ENCODE data around the gene PKMYT1. TPM values are rescaled to one million over a fixed set of nuclear protein-coding genes. Genes with fewer than 3 reads are reported as not detected.

Gene PKMYT1
- polyA plus RNA-seq, 1 of the 3 experiments (the other 2 are of a cell fraction) = 8.5 TPM

DNA sequence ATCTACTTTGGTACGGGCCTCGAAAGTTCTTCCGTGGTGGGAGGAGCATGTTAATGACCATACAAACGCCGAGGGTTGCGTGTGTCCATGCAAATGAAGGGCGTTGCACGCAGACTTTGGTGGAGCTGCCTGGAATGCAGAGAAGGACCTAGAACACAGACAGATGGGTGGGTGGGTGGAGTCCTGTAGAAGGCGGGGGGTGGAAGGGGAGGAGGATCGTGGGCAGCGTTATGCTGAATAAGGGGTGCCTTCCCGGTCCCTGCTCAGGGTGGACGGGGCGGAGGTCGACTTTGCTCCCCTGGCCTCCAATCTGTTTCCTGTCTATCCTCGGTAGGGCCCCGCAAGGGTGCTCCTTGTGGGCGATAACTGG, 11.9 kb downstream of the PKMYT1 start:
- Histone ChIP-seq H3F3A (replicated peaks; ENCODE audit: insufficient read depth) (peaks cover 8% of the 10 kb centered on the region), H3K36me3 (replicated peaks in 1 of 2; ENCODE audit: control insufficient read depth in 1 of 2, insufficient read depth in 2 of 2, low read length in 1 of 2) (no peaks in the 10 kb centered on the region), H3K27ac (ENCODE audit: low read depth in 2 of 2, low read length in 1 of 2) (peak overlapping the region in 1 of 2 experiments; percentile 67; a peak in 2 of 4 replicates), H3K9me2 (no peaks in the 10 kb centered on the region), H3K4me2 (peak overlapping the region; percentile 96), H3K4me1 (ENCODE audit: control insufficient read depth in 1 of 2, insufficient read depth in 2 of 2, low read depth in 1 of 2, low read length in 1 of 2) (peaks cover 0 to 49% of the 10 kb centered on the region in 2 experiments; a peak in 1 of 4 replicates), H4K20me1 (ENCODE audit: insufficient read depth) (peaks cover 28% of the 10 kb centered on the region; the same call in 1 of the 2 replicates), H3K27me3 (ENCODE audit: insufficient read depth) (no peaks in the 10 kb centered on the region), H3K9me3 (no peaks in the 10 kb centered on the region), H3K79me2 (ENCODE audit: insufficient read depth) (no peaks in the 10 kb centered on the region; the same call in 1 of the 2 replicates), H3K9ac (no peak overlapping the region), H3K4me3 (ENCODE audit: low read depth in 2 of 2, low read length in 1 of 2) (no peak overlapping the region; a peak in 1 of 4 replicates), H2AFZ (ENCODE audit: low read depth) (no peak overlapping the region)
- ChIA-PET CTCF (interaction anchor here (1.4 to 1.7 kb wide), 2 partner anchors 60 to 63 kb away, joined by 4 to 6 read pairs; no protein-coding TSS in a partner anchor), POLR2A (no interaction called here)
- no peak for TF ChIP-seq POLR2AphosphoS5 (IDR thresholded peaks at IDR 0.05; ENCODE audit: low read depth, low read length)
- TF ChIP-seq MEF2A (IDR thresholded peaks at IDR 0.05; ENCODE audit: borderline replicate concordance, low read depth) = no peak
- TF ChIP-seq, protein P1, sequence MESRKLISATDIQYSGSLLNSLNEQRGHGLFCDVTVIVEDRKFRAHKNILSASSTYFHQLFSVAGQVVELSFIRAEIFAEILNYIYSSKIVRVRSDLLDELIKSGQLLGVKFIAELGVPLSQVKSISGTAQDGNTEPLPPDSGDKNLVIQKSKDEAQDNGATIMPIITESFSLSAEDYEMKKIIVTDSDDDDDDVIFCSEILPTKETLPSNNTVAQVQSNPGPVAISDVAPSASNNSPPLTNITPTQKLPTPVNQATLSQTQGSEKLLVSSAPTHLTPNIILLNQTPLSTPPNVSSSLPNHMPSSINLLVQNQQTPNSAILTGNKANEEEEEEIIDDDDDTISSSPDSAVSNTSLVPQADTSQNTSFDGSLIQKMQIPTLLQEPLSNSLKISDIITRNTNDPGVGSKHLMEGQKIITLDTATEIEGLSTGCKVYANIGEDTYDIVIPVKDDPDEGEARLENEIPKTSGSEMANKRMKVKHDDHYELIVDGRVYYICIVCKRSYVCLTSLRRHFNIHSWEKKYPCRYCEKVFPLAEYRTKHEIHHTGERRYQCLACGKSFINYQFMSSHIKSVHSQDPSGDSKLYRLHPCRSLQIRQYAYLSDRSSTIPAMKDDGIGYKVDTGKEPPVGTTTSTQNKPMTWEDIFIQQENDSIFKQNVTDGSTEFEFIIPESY (IDR thresholded peaks at IDR 0.05; ENCODE audit: borderline replicate concordance, low read depth) = no peak
- no peak for TF ChIP-seq NRF1 (IDR thresholded peaks at IDR 0.05; ENCODE audit: low read depth, low read length)
- TF ChIP-seq YY1 (IDR thresholded peaks at IDR 0.05; ENCODE audit: low read depth) = no peak
- no peak for TF ChIP-seq RCOR1 (IDR thresholded peaks at IDR 0.05; ENCODE audit: low read length)
- TF ChIP-seq GABPA (IDR thresholded peaks at IDR 0.05; ENCODE audit: low read depth) = no peak
- no peak for TF ChIP-seq FOXJ3 (CRISPR knock-in tag; IDR thresholded peaks at IDR 0.05)
- TF ChIP-seq RAD21 (IDR thresholded peaks at IDR 0.05; ENCODE audit: low read length) = no peak
- TF ChIP-seq FOSL2 (IDR thresholded peaks at IDR 0.05; ENCODE audit: borderline replicate concordance, low read depth) = no peak
- no peak for TF ChIP-seq SMC3 (IDR thresholded peaks at IDR 0.05; ENCODE audit: low read depth, low read length)
- TF ChIP-seq NFIC (IDR thresholded peaks at IDR 0.05; ENCODE audit: borderline replicate concordance) = no peak
- no peak for TF ChIP-seq CHD2 (IDR thresholded peaks at IDR 0.05; ENCODE audit: low read length, partially characterized antibody)
- no peak for TF ChIP-seq MXI1 (IDR thresholded peaks at IDR 0.05; ENCODE audit: low read depth, low read length)
- WGBS (ENCODE audit: low lambda C conversion rate) = 94% methylated on average over 13 of the region's 18 CpGs
- no peak for DNase-seq

DNA sequence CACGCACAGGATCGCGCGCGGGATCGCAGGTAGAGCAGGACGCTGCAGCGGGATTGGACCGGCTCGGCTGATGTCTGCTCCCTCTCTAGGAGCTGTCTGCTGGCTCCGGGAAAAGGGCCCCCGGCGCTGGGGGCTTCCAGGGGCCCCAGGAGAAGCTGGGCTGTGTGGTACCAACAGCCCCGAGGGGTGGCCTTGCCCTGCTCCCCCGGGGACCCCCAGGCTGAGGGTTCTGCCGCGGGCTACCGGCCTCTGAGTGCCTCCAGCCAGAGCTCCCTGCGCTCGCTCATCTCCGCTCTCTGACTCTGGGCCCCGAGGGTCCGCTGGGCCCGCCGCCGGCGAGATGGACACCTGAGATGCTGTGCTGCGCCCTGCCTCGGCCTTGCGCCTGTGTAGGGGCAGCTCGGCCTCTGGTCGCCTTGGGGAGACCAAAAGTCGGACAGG, 12.5 kb downstream of the PKMYT1 start:
- no peak overlapping the region for H2AFZ ChIP-seq (ENCODE audit: low read depth)
- H3K27me3 ChIP-seq (ENCODE audit: insufficient read depth) = no peaks in the 10 kb centered on the region
- DNase-seq = no peak
- H3K79me2 ChIP-seq (ENCODE audit: insufficient read depth) = no peaks in the 10 kb centered on the region; the same call in 1 of the 2 replicates
- no peak overlapping the region for H3K4me3 ChIP-seq (ENCODE audit: low read depth in 2 of 2, low read length in 1 of 2)
- CTCF ChIA-PET = interaction anchor here (0.7 to 1.7 kb wide), 2 partner anchors 17 to 64 kb away, joined by 3 to 6 read pairs; no protein-coding TSS in a partner anchor
- POLR2A ChIA-PET = no interaction called here
- H3K4me2 ChIP-seq = no peak overlapping the region
- H3F3A ChIP-seq (replicated peaks; ENCODE audit: insufficient read depth) = peaks cover 8% of the 10 kb centered on the region
- H3K36me3 ChIP-seq (replicated peaks in 1 of 2; ENCODE audit: control insufficient read depth in 1 of 2, insufficient read depth in 2 of 2, low read length in 1 of 2) = no peaks in the 10 kb centered on the region
- WGBS (ENCODE audit: low lambda C conversion rate) = 98% methylated on average over 8 of the region's 33 CpGs
- H3K9ac ChIP-seq = no peak overlapping the region
- no peak overlapping the region for H3K27ac ChIP-seq (ENCODE audit: low read depth in 2 of 2, low read length in 1 of 2)
- H4K20me1 ChIP-seq (ENCODE audit: insufficient read depth) = peaks cover 23% of the 10 kb centered on the region; the same call in 1 of the 2 replicates
- H3K9me3 ChIP-seq = no peaks in the 10 kb centered on the region
- H3K9me2 ChIP-seq = no peaks in the 10 kb centered on the region
- peaks cover 0 to 45% of the 10 kb centered on the region in 2 experiments; a peak in 1 of 4 replicates for H3K4me1 ChIP-seq (ENCODE audit: control insufficient read depth in 1 of 2, insufficient read depth in 2 of 2, low read depth in 1 of 2, low read length in 1 of 2)
- TF ChIP-seq, protein P2, sequence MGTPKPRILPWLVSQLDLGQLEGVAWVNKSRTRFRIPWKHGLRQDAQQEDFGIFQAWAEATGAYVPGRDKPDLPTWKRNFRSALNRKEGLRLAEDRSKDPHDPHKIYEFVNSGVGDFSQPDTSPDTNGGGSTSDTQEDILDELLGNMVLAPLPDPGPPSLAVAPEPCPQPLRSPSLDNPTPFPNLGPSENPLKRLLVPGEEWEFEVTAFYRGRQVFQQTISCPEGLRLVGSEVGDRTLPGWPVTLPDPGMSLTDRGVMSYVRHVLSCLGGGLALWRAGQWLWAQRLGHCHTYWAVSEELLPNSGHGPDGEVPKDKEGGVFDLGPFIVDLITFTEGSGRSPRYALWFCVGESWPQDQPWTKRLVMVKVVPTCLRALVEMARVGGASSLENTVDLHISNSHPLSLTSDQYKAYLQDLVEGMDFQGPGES (IDR thresholded peaks at IDR 0.05; ENCODE audit: low read depth, low read length) = no peak
- TF ChIP-seq JUND (IDR thresholded peaks at IDR 0.05) (no peak), POLR2AphosphoS5 (IDR thresholded peaks at IDR 0.05; ENCODE audit: low read depth, low read length) (no peak), CHD2 (IDR thresholded peaks at IDR 0.05; ENCODE audit: low read length, partially characterized antibody) (no peak), MXI1 (IDR thresholded peaks at IDR 0.05; ENCODE audit: low read depth, low read length) (no peak), TAF1 (IDR thresholded peaks at IDR 0.05; ENCODE audit: borderline replicate concordance, low read depth, low read length) (no peak), TEAD4 (IDR thresholded peaks at IDR 0.05; ENCODE audit: borderline replicate concordance, insufficient read depth) (no peak), EP300 (IDR thresholded peaks at IDR 0.05; ENCODE audit: borderline replicate concordance in 1 of 2, low read depth in 1 of 2, low read length in 1 of 2) (no peak)
- TF ChIP-seq, protein P3, sequence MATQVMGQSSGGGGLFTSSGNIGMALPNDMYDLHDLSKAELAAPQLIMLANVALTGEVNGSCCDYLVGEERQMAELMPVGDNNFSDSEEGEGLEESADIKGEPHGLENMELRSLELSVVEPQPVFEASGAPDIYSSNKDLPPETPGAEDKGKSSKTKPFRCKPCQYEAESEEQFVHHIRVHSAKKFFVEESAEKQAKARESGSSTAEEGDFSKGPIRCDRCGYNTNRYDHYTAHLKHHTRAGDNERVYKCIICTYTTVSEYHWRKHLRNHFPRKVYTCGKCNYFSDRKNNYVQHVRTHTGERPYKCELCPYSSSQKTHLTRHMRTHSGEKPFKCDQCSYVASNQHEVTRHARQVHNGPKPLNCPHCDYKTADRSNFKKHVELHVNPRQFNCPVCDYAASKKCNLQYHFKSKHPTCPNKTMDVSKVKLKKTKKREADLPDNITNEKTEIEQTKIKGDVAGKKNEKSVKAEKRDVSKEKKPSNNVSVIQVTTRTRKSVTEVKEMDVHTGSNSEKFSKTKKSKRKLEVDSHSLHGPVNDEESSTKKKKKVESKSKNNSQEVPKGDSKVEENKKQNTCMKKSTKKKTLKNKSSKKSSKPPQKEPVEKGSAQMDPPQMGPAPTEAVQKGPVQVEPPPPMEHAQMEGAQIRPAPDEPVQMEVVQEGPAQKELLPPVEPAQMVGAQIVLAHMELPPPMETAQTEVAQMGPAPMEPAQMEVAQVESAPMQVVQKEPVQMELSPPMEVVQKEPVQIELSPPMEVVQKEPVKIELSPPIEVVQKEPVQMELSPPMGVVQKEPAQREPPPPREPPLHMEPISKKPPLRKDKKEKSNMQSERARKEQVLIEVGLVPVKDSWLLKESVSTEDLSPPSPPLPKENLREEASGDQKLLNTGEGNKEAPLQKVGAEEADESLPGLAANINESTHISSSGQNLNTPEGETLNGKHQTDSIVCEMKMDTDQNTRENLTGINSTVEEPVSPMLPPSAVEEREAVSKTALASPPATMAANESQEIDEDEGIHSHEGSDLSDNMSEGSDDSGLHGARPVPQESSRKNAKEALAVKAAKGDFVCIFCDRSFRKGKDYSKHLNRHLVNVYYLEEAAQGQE (IDR thresholded peaks at IDR 0.05; ENCODE audit: low read depth, low read length) = no peak
- TF ChIP-seq, protein P4, sequence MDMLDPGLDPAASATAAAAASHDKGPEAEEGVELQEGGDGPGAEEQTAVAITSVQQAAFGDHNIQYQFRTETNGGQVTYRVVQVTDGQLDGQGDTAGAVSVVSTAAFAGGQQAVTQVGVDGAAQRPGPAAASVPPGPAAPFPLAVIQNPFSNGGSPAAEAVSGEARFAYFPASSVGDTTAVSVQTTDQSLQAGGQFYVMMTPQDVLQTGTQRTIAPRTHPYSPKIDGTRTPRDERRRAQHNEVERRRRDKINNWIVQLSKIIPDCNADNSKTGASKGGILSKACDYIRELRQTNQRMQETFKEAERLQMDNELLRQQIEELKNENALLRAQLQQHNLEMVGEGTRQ (IDR thresholded peaks at IDR 0.05; ENCODE audit: borderline replicate concordance, low read depth, low read length) = no peak

All from SK-N-SH (cell line).